ENCODE measurements around the gene ZNF430. TPM values are rescaled to one million over a fixed set of nuclear protein-coding genes. Genes with fewer than 3 reads are reported as not detected.

The ZNF430 gene
- total RNA-seq, 1 experiment from 2014 or later: 6.4 TPM

DNA sequence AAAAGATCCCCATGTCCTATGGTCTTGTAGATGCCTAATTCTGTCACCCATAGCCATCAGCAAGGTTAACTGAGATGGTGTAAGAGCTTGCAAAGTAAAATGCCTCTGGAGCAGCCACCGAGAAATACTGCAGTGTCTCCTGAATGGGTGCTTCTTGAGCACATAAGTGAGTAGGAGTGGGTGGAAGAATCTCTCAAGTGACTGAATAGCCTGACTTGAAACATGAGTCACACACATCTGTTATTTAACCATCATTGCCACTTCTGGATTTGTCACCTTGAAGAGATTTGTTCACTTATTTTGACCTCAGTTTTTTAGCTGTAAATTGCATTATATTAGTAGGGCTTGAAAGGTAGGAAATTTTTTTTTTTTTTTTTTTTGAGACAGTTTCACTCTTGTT is 63.9 kb downstream of the ZNF430 start:
- H3K36me3 ChIP-seq (ENCODE audit: control insufficient read depth, insufficient read depth, low read length): no peaks in the 10 kb centered on the region
- no TSS peak for BruUV-seq (replicated peaks)
- H3K4me3 ChIP-seq (ENCODE audit: low read depth in 2 of 2, low read length in 2 of 2): no peak overlapping the region
- DNase-seq (ENCODE audit: low read depth, low spot score) (no peak), ATAC-seq (no peak)
- intact Hi-C loops (cut with micrococcal nuclease; ENCODE audit: unreplicated experiment) (no loop called here), in situ Hi-C loops (cut with HindIII; ENCODE audit: low pct_unique_long_range_greater_than_20kb, low sequenced_read_pairs) (no loop called here)
- ChIA-PET CTCF (no interaction called here), POLR2A (no interaction called here)
- no peak overlapping the region for H3K27ac ChIP-seq (ENCODE audit: low read length)
- TF ChIP-seq, protein P1, sequence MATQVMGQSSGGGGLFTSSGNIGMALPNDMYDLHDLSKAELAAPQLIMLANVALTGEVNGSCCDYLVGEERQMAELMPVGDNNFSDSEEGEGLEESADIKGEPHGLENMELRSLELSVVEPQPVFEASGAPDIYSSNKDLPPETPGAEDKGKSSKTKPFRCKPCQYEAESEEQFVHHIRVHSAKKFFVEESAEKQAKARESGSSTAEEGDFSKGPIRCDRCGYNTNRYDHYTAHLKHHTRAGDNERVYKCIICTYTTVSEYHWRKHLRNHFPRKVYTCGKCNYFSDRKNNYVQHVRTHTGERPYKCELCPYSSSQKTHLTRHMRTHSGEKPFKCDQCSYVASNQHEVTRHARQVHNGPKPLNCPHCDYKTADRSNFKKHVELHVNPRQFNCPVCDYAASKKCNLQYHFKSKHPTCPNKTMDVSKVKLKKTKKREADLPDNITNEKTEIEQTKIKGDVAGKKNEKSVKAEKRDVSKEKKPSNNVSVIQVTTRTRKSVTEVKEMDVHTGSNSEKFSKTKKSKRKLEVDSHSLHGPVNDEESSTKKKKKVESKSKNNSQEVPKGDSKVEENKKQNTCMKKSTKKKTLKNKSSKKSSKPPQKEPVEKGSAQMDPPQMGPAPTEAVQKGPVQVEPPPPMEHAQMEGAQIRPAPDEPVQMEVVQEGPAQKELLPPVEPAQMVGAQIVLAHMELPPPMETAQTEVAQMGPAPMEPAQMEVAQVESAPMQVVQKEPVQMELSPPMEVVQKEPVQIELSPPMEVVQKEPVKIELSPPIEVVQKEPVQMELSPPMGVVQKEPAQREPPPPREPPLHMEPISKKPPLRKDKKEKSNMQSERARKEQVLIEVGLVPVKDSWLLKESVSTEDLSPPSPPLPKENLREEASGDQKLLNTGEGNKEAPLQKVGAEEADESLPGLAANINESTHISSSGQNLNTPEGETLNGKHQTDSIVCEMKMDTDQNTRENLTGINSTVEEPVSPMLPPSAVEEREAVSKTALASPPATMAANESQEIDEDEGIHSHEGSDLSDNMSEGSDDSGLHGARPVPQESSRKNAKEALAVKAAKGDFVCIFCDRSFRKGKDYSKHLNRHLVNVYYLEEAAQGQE (IDR thresholded peaks at IDR 0.05; ENCODE audit: insufficient read depth in 1 of 2, low read depth in 2 of 2, low read length in 1 of 2): no peak
- no peaks in the 10 kb centered on the region for H3K9me3 ChIP-seq (ENCODE audit: control insufficient read depth, insufficient read depth, low read depth, low read length)
- H3K4me1 ChIP-seq (ENCODE audit: control insufficient read depth, insufficient read depth, low read length): no peaks in the 10 kb centered on the region
- H3K27me3 ChIP-seq (ENCODE audit: control insufficient read depth, insufficient read depth, low read length): no peaks in the 10 kb centered on the region

DNA sequence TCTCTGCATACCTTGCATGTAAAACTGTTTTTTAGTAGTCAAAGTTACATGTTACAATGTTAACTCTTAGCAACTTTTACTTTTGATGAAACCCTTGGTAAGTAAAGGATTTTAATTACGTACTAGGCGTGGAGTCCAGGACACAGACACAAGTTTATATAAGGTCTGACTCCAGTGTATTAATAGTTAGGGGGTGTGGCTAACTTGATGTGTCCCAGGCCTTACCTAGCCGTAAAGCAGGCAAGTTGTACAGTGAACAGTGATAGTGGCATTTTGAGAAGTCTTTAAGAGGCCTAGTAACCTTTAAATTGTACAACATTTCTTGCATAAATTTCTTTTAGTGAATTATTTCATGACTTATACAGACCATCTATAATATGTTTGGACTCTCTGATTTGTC is 67.4 kb downstream of the ZNF430 start:
- TF ChIP-seq, protein P1 (IDR thresholded peaks at IDR 0.05; ENCODE audit: insufficient read depth in 1 of 2, low read depth in 2 of 2, low read length in 1 of 2): no peak
- no peak for TF ChIP-seq POLR2AphosphoS5 (IDR thresholded peaks at IDR 0.05; ENCODE audit: low read depth, low read length)
- no peak for TF ChIP-seq SIN3A (IDR thresholded peaks at IDR 0.05; ENCODE audit: borderline replicate concordance, insufficient read depth, low read depth, low read length)
- TF ChIP-seq, protein P2, sequence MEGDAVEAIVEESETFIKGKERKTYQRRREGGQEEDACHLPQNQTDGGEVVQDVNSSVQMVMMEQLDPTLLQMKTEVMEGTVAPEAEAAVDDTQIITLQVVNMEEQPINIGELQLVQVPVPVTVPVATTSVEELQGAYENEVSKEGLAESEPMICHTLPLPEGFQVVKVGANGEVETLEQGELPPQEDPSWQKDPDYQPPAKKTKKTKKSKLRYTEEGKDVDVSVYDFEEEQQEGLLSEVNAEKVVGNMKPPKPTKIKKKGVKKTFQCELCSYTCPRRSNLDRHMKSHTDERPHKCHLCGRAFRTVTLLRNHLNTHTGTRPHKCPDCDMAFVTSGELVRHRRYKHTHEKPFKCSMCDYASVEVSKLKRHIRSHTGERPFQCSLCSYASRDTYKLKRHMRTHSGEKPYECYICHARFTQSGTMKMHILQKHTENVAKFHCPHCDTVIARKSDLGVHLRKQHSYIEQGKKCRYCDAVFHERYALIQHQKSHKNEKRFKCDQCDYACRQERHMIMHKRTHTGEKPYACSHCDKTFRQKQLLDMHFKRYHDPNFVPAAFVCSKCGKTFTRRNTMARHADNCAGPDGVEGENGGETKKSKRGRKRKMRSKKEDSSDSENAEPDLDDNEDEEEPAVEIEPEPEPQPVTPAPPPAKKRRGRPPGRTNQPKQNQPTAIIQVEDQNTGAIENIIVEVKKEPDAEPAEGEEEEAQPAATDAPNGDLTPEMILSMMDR (IDR thresholded peaks at IDR 0.05): no peak
- no peak for TF ChIP-seq TCF7L2 (IDR thresholded peaks at IDR 0.05; ENCODE audit: low read depth, low read length)
- H3K4me1 ChIP-seq (ENCODE audit: control insufficient read depth, insufficient read depth, low read length): no peaks in the 10 kb centered on the region
- no TSS peak for BruUV-seq (replicated peaks)
- ATAC-seq (no peak), DNase-seq (ENCODE audit: low read depth, low spot score) (no peak)
- no peaks in the 10 kb centered on the region for H3K9me3 ChIP-seq (ENCODE audit: control insufficient read depth, insufficient read depth, low read depth, low read length)
- no peak overlapping the region for H3K4me3 ChIP-seq (ENCODE audit: low read depth in 2 of 2, low read length in 2 of 2)
- ChIA-PET POLR2A (no interaction called here), CTCF (no interaction called here)
- intact Hi-C loops (cut with micrococcal nuclease; ENCODE audit: unreplicated experiment) (no loop called here), in situ Hi-C loops (cut with HindIII; ENCODE audit: low pct_unique_long_range_greater_than_20kb, low sequenced_read_pairs) (loop anchor here (5.0 kb wide), 1 partner anchor 59 kb away; no protein-coding TSS in a partner anchor)
- no peaks in the 10 kb centered on the region for H3K27me3 ChIP-seq (ENCODE audit: control insufficient read depth, insufficient read depth, low read length)
- H3K27ac ChIP-seq (ENCODE audit: low read length): no peak overlapping the region
- no peaks in the 10 kb centered on the region for H3K36me3 ChIP-seq (ENCODE audit: control insufficient read depth, insufficient read depth, low read length)

Measured in Panc1 (cell line).